Hematopoietic multipotent progenitor cell treated with erythropoietin and hydrocortisone succinate and interleukin-3 and kit ligand, for 6 days (in vitro differentiated cells): ENCODE results near the gene DGCR8.
A peak's percentile ranks its signal among the peaks of the same experiment; 100 is the strongest.

Experiments used
- DNase-seq: peaks from one replicate; pipeline ENCODE4 v3.0.0-alpha.2; 2015

The DGCR8 gene

DNA sequence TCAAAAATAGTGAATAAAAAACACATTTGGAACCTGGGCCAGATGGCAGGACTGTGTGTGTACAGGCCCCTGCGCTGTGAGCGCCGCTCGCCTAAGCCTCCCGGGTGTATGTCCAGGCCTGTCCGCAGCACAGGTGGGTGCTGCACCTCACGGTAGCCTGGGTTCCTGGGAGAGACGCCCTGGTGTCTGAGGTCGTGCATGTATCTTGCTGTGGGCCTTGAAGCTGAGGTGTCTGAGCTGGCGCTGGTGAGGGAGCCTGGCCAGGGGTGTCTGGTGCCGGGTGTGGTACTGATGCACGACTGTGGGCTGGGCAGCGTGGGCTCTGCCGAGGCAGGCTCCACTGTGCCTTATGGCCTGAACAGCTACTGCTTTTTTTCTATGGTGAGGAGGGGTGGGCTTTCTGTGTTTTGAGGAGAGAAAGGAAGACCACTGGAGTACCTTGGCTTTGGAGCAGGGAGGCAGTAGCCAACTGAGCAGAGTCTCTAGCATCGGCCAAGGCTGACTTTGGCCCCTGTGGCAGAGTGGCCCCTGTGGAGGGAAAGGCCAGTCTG is 47.4 kb downstream of the DGCR8 start:
- no peak for DNase-seq

DNA sequence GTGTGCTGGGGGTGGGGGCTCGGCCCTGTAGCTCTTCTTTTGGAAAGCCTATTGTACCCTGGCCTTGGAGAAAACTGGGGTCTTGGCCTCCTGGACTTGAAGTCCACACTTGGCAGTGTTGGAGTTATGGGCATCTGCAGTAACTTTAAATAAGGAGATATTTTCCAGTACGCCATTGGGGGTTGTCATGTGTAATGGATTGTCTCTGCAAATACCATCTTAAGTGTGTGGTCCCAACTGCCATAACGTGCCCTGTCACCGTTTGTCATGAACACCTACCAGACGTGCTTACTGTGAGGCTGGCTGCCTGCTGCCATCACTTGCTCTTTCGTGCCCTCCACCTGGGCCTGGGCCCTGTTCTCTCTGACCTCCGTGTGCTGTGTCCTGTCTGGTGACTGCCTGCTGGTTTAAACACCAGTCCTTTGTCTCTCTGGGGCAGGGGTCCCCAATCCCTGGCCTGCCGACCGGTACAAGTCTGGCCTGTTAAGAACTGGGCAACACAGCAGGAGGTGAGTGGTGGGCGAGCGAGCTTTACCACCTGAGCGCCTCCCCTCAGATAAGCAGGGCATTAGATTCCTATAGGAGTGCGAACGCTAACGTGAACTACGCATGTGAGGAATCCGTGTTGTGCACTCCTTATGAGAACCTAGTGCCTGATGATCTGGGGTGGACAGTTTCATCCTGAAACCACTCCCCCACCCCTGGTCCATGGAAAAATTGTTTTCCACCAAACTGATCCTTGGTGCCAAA is 48.0 kb downstream of the DGCR8 start:
- DNase-seq = no peak

DNA sequence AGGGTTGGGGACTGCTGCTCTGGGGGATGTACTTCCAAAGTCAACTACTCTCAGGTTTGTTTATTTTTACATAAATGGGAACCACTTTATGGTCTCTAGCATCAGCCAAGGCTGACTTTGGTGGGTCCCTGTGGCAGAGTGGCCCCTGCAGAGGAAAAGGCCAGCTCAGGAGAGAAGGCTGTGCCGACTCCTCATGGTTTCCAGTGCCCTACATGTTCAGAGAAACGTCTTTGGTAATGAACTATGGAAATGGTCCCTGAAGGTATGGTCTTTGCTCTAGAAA is 48.5 kb downstream of the DGCR8 start:
- peak; percentile 16 for DNase-seq

DNA sequence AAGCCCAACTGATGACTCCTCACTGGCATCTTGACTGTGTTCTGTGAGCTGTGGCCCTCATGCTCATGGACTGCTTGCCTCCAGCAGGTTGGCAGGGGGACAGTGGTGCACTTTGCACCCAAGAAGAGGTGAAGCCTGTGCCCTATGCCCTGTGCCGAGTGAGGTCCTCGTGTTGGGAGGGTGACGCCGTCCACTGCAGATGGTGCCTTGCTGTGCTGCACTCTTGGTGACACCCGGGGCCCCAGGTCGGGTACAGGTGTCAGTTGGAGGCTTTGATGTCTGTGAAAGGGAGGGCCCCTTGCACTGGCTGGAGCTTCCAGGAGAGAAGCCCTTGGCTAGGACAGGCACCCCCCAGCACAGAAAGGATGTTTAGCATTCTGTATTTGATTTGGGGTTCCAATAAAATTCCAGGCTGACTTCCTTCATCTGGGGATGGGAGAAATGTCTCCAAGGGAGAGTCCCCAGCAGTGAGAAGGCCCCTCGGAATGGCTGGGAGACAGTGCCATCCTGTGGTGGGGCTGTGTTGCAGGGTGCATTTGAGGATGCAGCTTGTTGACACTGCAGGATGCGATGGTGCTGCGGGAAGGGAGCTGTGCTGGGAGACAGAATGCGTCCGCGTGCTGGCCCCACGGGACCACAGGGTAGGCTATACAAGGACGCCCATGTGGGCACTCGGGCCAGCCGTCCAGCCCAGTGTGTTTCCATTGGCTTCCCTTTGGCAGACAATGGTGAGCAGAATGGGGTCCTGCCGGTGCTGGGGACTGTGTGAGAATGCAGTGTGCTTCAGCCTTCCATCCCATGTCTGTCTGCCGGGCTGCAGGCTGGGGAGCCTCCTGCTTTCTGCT is 49.1 kb downstream of the DGCR8 start:
- peak; percentile 62 for DNase-seq

DNA sequence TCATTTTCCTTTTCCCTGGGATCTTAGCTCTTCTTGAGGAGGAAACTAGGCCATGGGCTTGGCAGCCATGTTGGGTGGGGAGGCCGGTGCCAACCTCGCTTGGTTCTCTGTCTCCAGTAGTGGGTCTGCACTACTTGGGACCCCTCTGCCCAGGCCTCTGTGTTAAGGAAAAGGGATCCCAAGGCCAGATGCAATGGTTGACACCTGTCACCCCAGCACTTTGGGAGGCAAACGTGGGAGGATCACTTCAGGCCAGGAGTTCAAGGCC is 49.6 kb downstream of the DGCR8 start:
- no peak for DNase-seq

DNA sequence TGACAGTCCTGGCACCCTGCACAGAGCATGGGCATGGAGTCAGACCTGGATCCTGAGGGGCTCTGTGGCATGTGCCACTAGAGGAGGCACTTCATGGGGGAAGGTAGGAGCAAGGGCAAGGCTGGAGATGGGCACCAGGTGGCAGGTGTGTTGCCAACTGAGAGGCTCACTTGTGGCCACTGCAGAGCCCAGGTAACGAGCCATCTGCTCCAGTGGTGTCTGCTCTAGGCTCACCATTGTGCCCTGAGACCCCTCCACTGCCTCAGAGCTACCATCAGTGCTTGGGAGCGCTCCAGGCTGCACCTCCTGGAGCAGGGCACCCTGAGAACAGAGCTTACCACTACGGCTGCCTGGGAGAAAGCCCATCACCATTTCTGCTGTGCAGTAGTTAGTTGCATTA is 50.3 kb downstream of the DGCR8 start:
- no peak for DNase-seq

DNA sequence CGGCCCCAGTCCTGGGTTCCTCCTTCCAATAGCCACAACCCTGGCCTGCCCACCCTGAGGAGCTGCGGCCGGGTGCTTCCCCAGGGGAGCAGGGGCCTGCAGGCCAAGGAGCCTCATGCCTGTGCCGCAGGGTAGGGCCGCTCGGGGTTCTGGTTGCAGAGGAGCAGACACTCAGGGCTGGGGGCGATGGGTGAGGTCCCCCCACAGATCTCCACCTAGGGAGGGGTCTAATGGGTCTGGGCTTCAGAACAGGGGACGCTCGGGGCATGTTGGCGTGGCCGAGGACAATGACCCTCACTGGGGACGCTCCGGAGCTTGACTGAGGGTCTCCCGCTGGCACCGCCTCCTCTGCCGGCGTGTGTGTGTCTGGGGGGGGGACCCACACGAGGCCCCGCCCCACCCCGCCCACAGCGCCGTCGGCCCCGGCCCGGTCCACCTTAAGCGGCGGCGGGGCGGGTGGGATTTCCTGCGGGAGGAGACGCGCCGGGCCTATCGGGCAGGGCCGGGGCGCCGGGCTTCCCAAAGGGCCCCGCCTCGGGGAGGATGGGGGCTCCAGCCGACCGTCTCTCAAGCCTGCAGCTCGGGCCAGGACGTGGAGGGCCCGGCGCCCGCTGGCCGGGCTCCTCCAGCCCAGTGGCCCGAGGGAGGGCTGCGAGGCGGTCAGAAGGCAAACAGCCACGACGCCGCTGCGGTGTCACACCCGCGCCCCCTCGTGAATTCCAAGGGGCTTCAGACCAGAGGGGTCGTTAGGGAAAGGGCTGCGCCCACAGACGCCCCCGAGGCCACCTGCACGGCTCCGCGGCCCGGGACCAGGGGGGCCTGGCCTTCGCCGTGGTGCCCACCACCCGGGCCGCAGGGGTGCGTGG is 50.9 kb downstream of the DGCR8 start:
- DNase-seq = peak; percentile 83

DNA sequence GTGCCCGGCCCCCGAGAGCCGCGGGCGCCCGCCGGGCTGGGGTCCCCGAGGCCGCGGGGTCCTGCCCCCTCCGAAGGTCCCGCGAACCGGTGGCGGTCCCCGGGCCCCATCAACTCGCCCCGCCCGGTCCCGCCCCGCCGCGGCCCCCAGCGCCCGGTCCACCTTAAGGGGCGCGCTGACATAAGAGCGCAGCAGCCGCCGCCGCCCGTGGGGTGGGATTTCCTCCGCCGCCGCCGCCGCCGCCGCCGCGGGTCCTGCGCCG is 51.5 kb downstream of the DGCR8 start, which contains the start of gene ZDHHC8:
Gene ZDHHC8 (plus strand): TSS at position 208 of the 262 bp plus-strand sequence. CDS start 144 bp downstream, outside the sequence.
- peak; percentile 42 for DNase-seq

DNA sequence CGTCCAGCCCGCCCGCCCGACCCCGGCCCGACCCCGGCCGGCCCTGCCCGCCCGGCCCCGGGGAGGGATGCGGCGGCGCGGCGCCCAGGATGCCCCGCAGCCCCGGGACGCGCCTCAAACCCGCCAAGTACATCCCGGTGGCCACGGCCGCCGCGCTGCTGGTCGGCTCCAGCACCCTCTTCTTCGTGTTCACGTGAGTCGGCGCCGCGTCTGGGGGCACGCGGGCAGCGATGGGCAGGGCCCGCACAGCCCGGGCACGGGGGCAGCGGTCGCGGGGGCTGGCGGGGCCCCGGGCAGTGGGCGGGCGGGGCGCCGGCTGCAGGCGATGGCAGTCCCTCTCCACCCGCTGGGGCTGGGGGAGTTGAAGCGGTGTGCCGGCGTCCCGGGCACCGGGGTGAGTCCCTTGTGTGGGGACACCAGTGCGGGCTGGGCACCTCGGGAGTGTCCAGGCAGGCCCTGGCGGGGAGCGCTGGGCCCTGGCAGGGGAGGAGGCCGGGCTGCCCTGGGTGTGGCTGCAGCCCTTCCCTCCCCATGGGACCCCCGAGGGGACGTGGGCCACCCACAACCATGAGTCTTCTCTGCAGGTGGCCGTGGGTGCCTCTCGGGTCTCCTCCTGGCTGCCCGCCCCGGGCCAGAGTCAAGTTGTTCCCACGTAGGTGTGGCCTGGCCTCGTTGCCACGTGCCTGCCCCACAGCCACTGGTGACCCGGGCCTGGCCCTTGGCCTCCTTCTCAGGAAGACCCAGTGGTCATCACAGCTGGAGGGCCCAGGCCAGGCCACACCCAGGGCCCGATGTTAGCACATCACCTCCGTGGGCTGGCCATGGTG is 52.0 kb downstream of the DGCR8 start:
- DNase-seq = no peak

DNA sequence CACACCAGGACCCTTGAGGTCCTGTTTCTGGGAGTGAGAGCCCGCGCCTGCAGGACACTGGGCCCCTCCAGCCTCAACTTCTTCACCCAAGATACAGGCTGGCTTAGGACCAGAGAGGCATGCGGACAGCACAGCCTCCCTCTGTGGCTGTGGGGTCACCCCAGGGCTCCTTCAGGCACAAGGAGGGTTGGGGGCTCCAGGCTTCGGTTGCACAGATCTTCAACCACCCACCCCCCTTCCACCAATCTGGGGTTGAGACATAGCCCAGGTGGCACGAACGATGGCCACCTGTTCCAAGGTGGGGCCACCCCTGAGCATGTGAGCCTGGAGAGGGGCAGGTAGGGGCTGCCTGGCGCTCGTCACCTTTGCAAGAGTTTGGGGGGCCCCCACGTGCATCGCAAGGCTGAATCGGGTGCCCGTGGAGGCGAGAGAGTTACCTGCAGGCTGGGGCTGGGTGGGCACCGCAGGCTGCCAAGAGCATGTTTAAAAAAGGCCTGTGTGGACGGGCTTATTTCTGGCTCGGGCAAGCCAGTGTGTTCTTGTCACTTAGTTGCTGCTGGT is 52.7 kb downstream of the DGCR8 start:
- DNase-seq = no peak

DNA sequence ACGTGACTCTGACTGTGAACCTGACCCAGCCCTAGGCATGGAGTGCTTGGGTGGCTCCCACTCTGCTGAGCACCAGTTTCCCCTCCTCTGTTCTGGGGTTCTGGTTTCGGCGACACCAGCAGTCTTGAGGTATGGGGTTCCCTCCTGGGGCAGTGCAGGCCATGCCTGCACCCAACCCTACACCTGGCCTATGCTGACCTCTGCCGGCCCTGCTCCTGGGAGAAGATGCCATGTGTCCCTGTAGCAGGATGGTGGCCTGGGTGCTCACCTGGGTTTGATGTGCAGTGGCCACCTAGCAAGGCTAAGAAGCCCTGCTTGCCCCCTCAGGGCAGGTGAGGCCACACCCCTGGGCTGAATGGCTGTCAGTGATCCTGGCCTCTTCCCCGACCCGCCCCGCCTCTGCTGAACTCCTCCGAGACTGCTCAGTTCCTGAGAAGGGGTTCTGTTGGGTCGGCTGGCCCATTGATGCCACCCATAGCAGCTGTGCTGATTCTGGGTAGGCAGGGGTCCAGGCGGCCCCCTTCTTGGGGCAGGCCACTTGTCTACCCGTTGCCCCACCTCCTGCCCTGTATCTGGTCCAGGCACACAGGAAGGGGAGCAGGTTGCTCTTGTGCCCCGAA is 54.0 kb downstream of the DGCR8 start:
- no peak for DNase-seq

DNA sequence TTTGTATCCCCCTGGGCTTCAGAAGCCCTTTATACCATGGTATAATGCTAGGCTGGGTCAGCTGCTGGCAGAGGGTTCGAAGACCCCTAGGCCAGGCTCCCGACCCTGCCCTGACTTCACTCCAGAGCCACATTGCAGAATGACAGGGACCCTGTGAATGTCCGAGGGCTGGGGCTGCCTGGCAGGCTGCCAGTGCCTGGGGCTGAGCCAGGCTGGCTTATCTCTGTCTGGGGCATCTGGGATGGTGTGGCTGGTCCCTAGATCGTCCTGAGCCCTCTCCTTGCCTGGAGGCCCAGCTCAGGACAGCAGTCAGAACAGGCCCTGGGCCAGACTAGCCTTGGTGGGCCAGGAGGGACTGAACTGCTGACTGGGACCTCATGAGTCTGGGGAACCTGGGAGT is 55.2 kb downstream of the DGCR8 start:
- no peak for DNase-seq

DNA sequence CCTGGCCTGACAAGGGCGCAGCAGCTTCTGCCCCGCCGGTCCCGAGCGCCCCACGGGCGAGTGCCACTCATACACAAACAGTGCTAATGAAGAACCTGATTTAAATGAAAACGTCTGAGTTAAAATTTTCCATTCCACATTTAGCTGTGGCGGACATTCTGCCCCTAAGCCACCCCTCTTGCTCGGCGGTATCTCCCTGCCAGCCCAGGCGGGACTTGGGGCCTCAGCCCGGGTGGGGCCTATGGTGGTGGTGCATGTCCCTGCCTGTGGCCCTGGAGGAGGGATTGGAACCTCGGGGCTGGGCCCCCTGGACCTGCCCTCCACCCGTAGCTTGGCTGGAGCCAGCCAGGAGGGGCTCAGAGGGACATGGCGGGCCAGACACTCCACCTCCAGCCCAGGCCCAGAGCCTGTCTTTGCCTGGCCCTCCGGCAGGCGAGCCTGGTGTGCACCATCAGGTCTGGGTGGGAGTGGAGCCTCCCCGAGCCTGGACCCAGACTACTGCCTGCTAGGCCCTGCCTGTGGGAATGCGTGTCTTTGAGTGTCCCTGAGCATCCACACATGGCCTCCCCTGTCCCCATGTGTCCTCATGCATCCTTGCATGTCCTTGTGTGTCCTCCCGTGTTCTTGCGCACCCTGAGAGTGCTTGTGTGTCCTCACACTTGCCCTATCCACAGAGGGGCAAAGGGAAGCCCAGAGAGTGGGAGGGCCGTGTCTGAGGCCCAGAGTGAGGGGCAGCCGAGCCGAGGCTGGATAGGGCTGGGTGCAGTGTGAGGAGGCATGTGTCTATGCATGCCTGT is 56.0 kb downstream of the DGCR8 start:
- no peak for DNase-seq

DNA sequence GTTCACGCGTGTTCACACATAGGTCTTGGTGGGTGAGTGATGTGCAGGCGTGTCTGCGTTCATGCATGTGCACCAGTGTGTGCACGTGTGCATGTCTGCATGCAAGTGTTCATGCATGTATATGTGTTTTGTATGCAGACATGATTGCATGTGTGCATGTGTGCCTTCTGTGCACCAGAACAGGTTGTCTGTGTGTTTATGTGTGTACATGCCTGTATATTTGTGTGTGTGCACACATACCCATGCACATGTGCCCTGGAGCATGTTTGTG is 56.5 kb downstream of the DGCR8 start:
- DNase-seq = no peak

DNA sequence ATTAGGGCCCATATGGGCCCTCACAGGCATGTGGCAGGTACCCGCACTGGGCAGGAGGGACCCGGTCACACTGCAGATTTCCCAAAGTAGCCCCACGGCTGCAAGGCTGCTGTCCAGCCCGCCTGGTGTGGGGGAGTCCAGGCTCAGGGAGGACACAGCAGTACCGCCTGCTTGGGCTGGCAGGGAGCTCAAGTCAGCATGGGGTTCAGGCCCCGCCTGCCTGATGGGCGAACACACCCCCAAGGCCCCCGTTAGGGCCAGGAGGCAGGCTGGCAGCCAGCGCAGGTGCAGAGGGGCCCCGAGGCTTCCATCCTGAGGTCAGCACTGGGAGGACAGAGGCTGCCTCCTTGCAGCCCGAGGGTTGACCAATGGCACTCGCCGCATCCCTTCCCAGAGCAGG is 57.1 kb downstream of the DGCR8 start:
- no peak for DNase-seq

DNA sequence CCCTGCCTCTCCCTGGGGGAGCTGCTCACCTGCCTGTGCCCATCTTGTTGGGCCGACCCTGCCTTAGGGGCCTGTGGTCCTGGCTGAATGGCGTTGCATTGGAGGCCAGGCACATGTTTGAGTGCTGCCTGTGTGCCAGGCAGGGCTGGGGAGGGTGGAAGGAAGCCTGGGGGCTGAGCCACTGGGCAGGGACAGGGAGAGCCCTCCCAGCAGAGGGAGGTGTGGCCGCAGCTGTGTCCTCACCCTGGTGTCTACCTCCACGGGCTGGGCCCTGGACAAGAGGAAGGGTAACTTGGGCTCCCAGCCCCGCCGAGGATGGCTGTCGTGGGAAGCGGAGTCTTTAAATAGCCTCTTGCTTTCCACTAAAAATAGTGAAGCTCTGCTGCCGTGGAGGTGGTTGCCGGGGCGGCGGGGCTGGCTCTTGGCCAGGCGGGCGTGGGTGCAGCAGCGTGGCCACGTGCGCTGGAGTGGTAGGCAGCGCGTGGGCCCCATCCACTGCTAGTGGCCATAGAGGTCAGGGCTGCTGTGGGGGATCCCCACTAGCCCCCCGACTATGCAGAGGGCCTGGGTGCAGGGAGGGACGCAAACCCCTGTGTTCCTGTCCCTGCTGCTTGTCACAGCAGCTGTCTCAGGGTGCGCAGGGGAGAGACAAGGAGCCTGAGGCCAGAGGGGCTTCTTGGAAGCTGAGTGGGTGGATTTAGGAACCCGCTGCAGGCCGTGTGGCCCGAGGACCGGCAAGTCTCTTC is 57.8 kb downstream of the DGCR8 start:
- DNase-seq = no peak

DNA sequence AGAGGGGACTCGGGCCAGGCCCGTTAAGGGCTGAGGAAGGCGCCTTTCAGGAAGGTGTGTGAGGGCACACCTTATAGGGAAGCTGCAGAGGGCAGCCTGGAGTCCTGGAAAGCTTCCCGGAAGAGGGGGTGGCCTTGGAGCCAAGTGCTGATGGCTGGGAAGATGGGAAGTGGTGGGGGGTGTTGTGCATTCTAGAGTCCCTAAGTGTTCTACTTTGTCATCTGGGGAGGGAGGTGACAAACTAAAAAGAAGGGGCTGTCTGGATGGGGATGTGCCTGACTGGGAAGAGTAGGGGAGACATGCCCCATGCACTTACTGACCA is 58.3 kb downstream of the DGCR8 start:
- no peak for DNase-seq

DNA sequence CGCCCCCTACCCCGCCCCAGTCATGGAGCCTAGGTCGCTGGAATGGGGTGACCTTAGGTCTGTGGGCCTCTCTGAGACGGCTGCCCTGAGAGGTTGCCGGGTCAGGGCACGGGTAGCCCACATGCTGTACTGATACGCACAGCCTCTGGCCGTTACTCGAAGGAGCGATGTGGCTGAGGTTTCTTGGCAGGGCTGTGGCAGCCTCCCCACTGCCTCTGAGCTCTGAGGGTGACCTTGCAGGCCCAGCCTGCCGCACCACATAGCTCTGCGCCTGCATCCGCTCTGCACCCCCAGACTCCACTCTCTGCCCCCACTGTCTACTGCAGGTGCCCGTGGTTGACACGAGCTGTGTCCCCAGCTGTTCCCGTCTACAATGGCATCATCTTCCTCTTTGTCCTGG is 58.8 kb downstream of the DGCR8 start:
- no peak for DNase-seq

DNA sequence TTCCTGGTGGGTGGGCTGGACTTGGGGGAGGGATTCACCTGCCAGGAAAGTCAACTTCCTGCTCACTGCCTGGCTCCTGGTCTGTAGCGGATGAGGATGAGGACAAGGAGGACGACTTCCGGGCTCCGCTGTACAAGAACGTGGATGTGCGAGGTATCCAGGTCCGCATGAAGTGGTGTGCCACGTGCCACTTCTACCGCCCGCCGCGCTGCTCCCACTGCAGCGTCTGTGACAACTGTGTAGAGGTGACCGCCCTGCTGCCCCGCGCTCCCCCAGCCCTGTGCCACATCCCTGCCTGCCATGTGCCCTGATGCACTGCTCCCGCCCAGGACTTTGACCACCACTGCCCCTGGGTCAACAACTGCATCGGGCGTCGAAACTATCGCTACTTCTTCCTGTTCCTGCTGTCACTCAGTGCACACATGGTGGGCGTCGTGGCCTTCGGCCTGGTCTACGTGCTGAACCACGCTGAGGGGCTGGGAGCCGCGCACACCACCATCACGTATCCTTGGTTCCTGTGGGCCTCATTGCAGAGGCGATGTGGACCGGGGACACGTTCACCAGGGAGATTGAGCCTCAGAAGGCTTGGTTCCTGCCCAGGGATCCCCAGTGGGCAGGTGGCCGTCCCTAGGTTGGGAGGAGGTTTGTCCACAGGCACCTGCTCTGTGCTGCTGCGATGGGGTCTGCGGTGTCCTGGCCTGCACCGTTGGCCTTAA is 59.5 kb downstream of the DGCR8 start:
- DNase-seq = no peak

DNA sequence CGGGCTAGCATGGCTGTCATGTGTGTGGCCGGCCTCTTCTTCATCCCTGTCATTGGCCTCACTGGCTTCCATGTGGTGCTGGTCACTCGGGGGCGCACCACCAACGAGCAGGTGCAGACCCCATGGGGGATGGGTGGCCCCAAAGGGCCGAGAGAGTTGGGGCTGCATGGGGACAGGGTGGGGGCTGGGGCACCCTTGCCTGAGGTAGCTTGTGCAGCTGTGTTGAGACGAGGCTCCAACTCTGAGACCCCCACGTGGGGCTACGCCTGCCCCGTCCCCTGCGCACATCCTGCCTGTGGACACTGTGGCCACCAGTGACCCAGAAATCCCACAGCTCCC is 60.0 kb downstream of the DGCR8 start:
- no peak for DNase-seq
